IMR-90 (cell line): Measurements from ENCODE around the gene TSC1. TPM values are rescaled to one million over a fixed set of nuclear protein-coding genes. Genes with fewer than 3 reads are reported as not detected.

ENCODE experiments used
- ATAC-seq: fragments of 200-7000 bp; cut with Tn5 transposase; 2 replicates; pipeline ENCODE4 v1.9.1; 2020; ENCODE audit warnings: low read depth, mild to moderate bottlenecking, moderate library complexity
- BruUV-seq: library from RNA; stranded (reverse); fragments of 400-500 nt; replicated peaks from 2 replicates; lab custom pipeline; 2021; lab: Mats Ljungman, UMichigan
- CTCF ChIA-PET: fragments of 300-600 bp; formaldehyde crosslinking; extraction: SDS; loops from one replicate; lab custom pipeline; 2021; ENCODE audit warnings: antibody characterized with exemption; lab: Yijun Ruan, JAX
- POLR2A ChIA-PET: fragments of 300-600 bp; sonication (Branson Sonifier 250); formaldehyde crosslinking; loops from one replicate; lab custom pipeline; 2022; ENCODE audit warnings: antibody characterized with exemption; ENCODE audit not compliant: unreplicated experiment; lab: Charles Lee
- DNase-seq: peaks from one replicate; pipeline ENCODE4 v3.0.0; 2013
- H2AFZ ChIP-seq: replicated peaks from 2 replicates; pipeline ENCODE3; 2013; ENCODE audit warnings: low read length, mild to moderate bottlenecking; ENCODE audit not compliant: poor library complexity
- H2AK5ac ChIP-seq: 2 replicates; pipeline ENCODE4 v1.6.1; 2013; ENCODE audit warnings: low read depth, low read length, inconsistent platforms
- H2AK9ac ChIP-seq: replicated peaks from 2 replicates; pipeline ENCODE3; 2013; ENCODE audit warnings: mild to moderate bottlenecking, low read depth, low read length, moderate library complexity; ENCODE audit not compliant: poor library complexity
- H2BK120ac ChIP-seq: 2 replicates; pipeline ENCODE4 v1.6.1; 2013; ENCODE audit warnings: low read depth, low read length, inconsistent platforms
- H2BK15ac ChIP-seq: 3 replicates; pipeline ENCODE4 v1.6.1; 2013; ENCODE audit warnings: low read depth, low read length, inconsistent platforms
- H2BK20ac ChIP-seq: 2 replicates; pipeline ENCODE4 v1.6.1; 2013; ENCODE audit warnings: low read depth, mild to moderate bottlenecking, inconsistent platforms, low read length, moderate library complexity
- H2BK5ac ChIP-seq: 2 replicates; pipeline ENCODE4 v1.6.1; 2013; ENCODE audit warnings: mild to moderate bottlenecking, low read depth, low read length, inconsistent platforms; ENCODE audit not compliant: poor library complexity, severe bottlenecking
- H3K14ac ChIP-seq: replicated peaks from 2 replicates; pipeline ENCODE4 v1.6.1; 2013; ENCODE audit warnings: low read depth, low read length, inconsistent platforms
- H3K18ac ChIP-seq: 2 replicates; pipeline ENCODE4 v1.6.1; 2013; ENCODE audit warnings: low read depth, low read length, control low read depth
- H3K23ac ChIP-seq: 2 replicates; pipeline ENCODE4 v1.6.1; 2013; ENCODE audit warnings: low read depth, low read length, inconsistent platforms
- H3K27ac ChIP-seq: 2 replicates; pipeline ENCODE4 v1.5.1; 2013; ENCODE audit warnings: mild to moderate bottlenecking, control low read depth, low read length; ENCODE audit not compliant: insufficient read depth
- H3K27me3 ChIP-seq: 2 replicates; pipeline ENCODE4 v1.6.1; 2013; ENCODE audit warnings: low read length; ENCODE audit not compliant: control insufficient read depth, insufficient read depth
- H3K36me3 ChIP-seq: 2 replicates; pipeline ENCODE4 v1.6.1; 2013; ENCODE audit warnings: low read length, mixed read lengths; ENCODE audit not compliant: control insufficient read depth, insufficient read depth
- H3K4ac ChIP-seq: 2 replicates; pipeline ENCODE4 v1.6.1; 2013; ENCODE audit warnings: low read depth, low read length, inconsistent platforms
- H3K4me1 ChIP-seq: 2 replicates; pipeline ENCODE4 v1.6.1; 2013; ENCODE audit warnings: low read length, mixed read lengths; ENCODE audit not compliant: control insufficient read depth, insufficient read depth
- H3K4me2 ChIP-seq: 2 replicates; pipeline ENCODE4 v1.6.1; 2013; ENCODE audit warnings: low read depth, mild to moderate bottlenecking, control low read depth, low read length, moderate library complexity
- H3K4me3 ChIP-seq: 2 replicates; pipeline ENCODE4 v1.5.1; 2013; ENCODE audit warnings: low read depth, mild to moderate bottlenecking, control low read depth, low read length, moderate library complexity; ENCODE audit not compliant: insufficient read depth
- H3K56ac ChIP-seq: 2 replicates; pipeline ENCODE4 v1.6.1; 2013; ENCODE audit warnings: low read length, inconsistent platforms; ENCODE audit not compliant: insufficient read depth; ENCODE audit errors: extremely low read depth
- H3K79me1 ChIP-seq, 2 experiments: 2 replicates each; pipeline ENCODE4 v1.6.1; 2013; ENCODE audit warnings: low read length in 2 of 2, inconsistent platforms in 1 of 2, low read depth in 1 of 2
- H3K9ac ChIP-seq: 2 replicates; pipeline ENCODE4 v1.6.1; 2013; ENCODE audit warnings: low read depth, low read length, control low read depth
- H3K9me1 ChIP-seq: 2 replicates; pipeline ENCODE4 v1.6.1; 2013; ENCODE audit warnings: low read length, inconsistent platforms; ENCODE audit not compliant: insufficient read depth
- H3K9me3 ChIP-seq: 2 replicates; pipeline ENCODE4 v1.6.1; 2013; ENCODE audit warnings: low read length; ENCODE audit not compliant: control insufficient read depth, insufficient read depth
- H4K20me1 ChIP-seq: 2 replicates; pipeline ENCODE4 v1.6.1; 2013; ENCODE audit warnings: low read length, inconsistent platforms; ENCODE audit not compliant: insufficient read depth
- H4K5ac ChIP-seq: 2 replicates; pipeline ENCODE4 v1.6.1; 2013; ENCODE audit warnings: mild to moderate bottlenecking, low read depth, low read length, control low read depth
- H4K8ac ChIP-seq, 2 experiments: 2 replicates each; pipeline ENCODE4 v1.6.1; 2013; ENCODE audit warnings: low read depth in 2 of 2, low read length in 2 of 2, control low read depth in 1 of 2, inconsistent platforms in 1 of 2
- H4K91ac ChIP-seq: 2 replicates; pipeline ENCODE4 v1.6.1; 2013; ENCODE audit warnings: low read depth, low read length, inconsistent platforms; ENCODE audit not compliant: insufficient read depth
- BHLHE40 ChIP-seq: fragments of 150-350 bp; IDR thresholded peaks from 2 replicates; pipeline ENCODE4 v1.6.1; 2016; ENCODE audit warnings: mild to moderate bottlenecking, low read depth, low read length
- CHD1 ChIP-seq: IDR thresholded peaks from 2 replicates; pipeline ENCODE4 v1.6.1; 2012; ENCODE audit warnings: low read depth, low read length, improper control_type of control experiment
- MAZ ChIP-seq: IDR thresholded peaks from 2 replicates; pipeline ENCODE4 v1.6.1; 2012; ENCODE audit warnings: low read depth, mild to moderate bottlenecking, low read length, improper control_type of control experiment, moderate library complexity, borderline replicate concordance
- MXI1 ChIP-seq: IDR thresholded peaks from 2 replicates; pipeline ENCODE4 v1.6.1; 2012; ENCODE audit warnings: low read depth, mild to moderate bottlenecking, low read length, moderate library complexity, borderline replicate concordance
- RAD21 ChIP-seq: IDR thresholded peaks from 2 replicates; pipeline ENCODE4 v1.6.1; 2012; ENCODE audit warnings: low read length, improper control_type of control experiment
- RCOR1 ChIP-seq: IDR thresholded peaks from 2 replicates; pipeline ENCODE4 v1.6.1; 2012; ENCODE audit warnings: mild to moderate bottlenecking, low read length, improper control_type of control experiment; ENCODE audit not compliant: insufficient replicate concordance
- RFX5 ChIP-seq: IDR thresholded peaks from 2 replicates; pipeline ENCODE4 v1.8.0; 2012; ENCODE audit warnings: low read depth, mild to moderate bottlenecking, low read length, moderate library complexity
- whole genome bisulfite sequencing, 2 experiments: methylation state at CpG; one replicate each; pipeline versions ENCODE4 v1.1.5 to v1.1.7; 2013; ENCODE audit warnings: missing lambda C conversion rate in 2 of 2; ENCODE audit not compliant: insufficient read length in 1 of 2; ENCODE audit errors: extremely low coverage in 2 of 2; 5-methylcytosine and 5-hydroxymethylcytosine counted together
- dilution Hi-C: fragments of 300-500 bp; cut with HindIII; formaldehyde crosslinking; loops from one replicate; pipeline ENCODE4 v1.14.3; 2018; ENCODE audit warnings: low sequenced_read_pairs; ENCODE audit not compliant: unreplicated experiment
- in situ Hi-C: fragments of 300-500 bp; cut with MboI; formaldehyde crosslinking; loops from 3 replicates; pipeline ENCODE4 v1.14.3; 2019; ENCODE audit warnings: low sequenced_read_pairs, inconsistent platforms, mixed read lengths
- intact Hi-C: fragments of 100-400 bp; cut with micrococcal nuclease; formaldehyde crosslinking; loops from 2 replicates; pipeline ENCODE4 v1.10.0; 2022
- polyA plus RNA-seq, 3 experiments: library from polyadenylated mRNA; depleted of rRNA; stranded (reverse); fragments of >200 nt; gene quantifications; 2 replicates each; pipeline ENCODE4 v1.2.3, GENCODE V29; 2012; ENCODE audit warnings: low replicate concordance in 1 of 3
- total RNA-seq: library from RNA; depleted of rRNA; stranded (reverse); fragments of >200 nt; gene quantifications from 2 replicates; pipeline ENCODE4 v1.2.3, GENCODE V29; 2012
- TF ChIP-seq, protein P1 (sequence below): conservative IDR thresholded peaks from 2 replicates; pipeline ENCODE4 v1.5.1; 2012; ENCODE audit warnings: mild to moderate bottlenecking, low read depth, low read length, improper control_type of control experiment
- TF ChIP-seq, protein P2 (sequence below): fragments of 150-350 bp; IDR thresholded peaks from 2 replicates; pipeline ENCODE4 v1.6.1; 2016; ENCODE audit warnings: low read depth, mild to moderate bottlenecking, low read length, moderate library complexity, borderline replicate concordance

TSC1 gene
- total and polyA plus RNA-seq, 2 of the 4 experiments (the other 2 are of a cell fraction), result 25.7 to 56.3 TPM

DNA sequence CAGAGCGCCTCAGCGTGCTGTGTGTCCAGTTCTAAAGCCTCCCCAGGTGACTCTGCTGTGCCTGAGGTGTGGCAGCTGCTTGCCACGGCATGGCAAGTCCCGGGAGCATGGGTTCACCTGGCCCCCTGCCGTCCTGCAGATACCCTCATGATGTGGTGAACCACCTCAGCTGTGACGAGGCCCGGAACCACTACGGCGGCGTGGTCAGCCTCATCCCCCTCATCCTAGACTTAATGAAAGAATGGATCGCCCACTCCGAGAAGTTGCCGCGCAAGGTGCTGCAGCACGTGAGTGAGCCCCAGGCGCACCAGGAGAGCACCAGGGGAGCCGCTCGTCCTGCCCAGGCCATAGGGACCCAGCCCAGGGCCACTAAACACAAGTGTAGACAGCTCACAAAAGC, 56.3 kb downstream of the TSC1 start:
- Histone ChIP-seq H3K9me1 (no peaks in the 10 kb centered on the region), H3K79me1 (no peaks in the 10 kb centered on the region), H2BK20ac (no peak overlapping the region), H3K27ac (no peak overlapping the region), H2AK9ac (no peak overlapping the region), H3K23ac (no peak overlapping the region), H3K4me2 (no peak overlapping the region), H2AFZ (no peak overlapping the region), H2BK5ac (no peak overlapping the region), H3K4ac (no peak overlapping the region), H3K27me3 (no peaks in the 10 kb centered on the region), H4K91ac (no peak overlapping the region), H2AK5ac (no peak overlapping the region), H3K4me3 (no peak overlapping the region), H3K9ac (no peak overlapping the region), H4K5ac (no peak overlapping the region), H3K56ac (no peak overlapping the region), H3K36me3 (peaks cover 9% of the 10 kb centered on the region), H3K9me3 (no peaks in the 10 kb centered on the region), H2BK15ac (no peak overlapping the region), H2BK120ac (no peak overlapping the region), H3K14ac (no peak overlapping the region), H3K18ac (no peak overlapping the region), H4K8ac (no peak overlapping the region), H4K20me1 (no peaks in the 10 kb centered on the region), H3K4me1 (no peaks in the 10 kb centered on the region)
- BruUV-seq, result no TSS peak
- no peak for TF ChIP-seq RAD21
- TF ChIP-seq RFX5, result no peak
- TF ChIP-seq, protein P1, sequence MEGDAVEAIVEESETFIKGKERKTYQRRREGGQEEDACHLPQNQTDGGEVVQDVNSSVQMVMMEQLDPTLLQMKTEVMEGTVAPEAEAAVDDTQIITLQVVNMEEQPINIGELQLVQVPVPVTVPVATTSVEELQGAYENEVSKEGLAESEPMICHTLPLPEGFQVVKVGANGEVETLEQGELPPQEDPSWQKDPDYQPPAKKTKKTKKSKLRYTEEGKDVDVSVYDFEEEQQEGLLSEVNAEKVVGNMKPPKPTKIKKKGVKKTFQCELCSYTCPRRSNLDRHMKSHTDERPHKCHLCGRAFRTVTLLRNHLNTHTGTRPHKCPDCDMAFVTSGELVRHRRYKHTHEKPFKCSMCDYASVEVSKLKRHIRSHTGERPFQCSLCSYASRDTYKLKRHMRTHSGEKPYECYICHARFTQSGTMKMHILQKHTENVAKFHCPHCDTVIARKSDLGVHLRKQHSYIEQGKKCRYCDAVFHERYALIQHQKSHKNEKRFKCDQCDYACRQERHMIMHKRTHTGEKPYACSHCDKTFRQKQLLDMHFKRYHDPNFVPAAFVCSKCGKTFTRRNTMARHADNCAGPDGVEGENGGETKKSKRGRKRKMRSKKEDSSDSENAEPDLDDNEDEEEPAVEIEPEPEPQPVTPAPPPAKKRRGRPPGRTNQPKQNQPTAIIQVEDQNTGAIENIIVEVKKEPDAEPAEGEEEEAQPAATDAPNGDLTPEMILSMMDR, result no peak
- TF ChIP-seq RCOR1, result no peak
- no peak for TF ChIP-seq MXI1
- no peak for TF ChIP-seq MAZ
- TF ChIP-seq BHLHE40, result no peak
- TF ChIP-seq, protein P2, sequence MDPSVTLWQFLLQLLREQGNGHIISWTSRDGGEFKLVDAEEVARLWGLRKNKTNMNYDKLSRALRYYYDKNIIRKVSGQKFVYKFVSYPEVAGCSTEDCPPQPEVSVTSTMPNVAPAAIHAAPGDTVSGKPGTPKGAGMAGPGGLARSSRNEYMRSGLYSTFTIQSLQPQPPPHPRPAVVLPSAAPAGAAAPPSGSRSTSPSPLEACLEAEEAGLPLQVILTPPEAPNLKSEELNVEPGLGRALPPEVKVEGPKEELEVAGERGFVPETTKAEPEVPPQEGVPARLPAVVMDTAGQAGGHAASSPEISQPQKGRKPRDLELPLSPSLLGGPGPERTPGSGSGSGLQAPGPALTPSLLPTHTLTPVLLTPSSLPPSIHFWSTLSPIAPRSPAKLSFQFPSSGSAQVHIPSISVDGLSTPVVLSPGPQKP, result no peak
- no peak for TF ChIP-seq CHD1
- dilution Hi-C loops, result no loop called here
- no peak for DNase-seq
- CTCF ChIA-PET, result no interaction called here
- POLR2A ChIA-PET, result no interaction called here
- in situ Hi-C loops, result no loop called here
- intact Hi-C loops, result no loop called here
- WGBS, 2 experiments, result 95% methylated on average over 7 of the region's 18 CpGs; no CpG with 5 or more reads in 1 of the 2 experiments
- ATAC-seq, result no peak
